ENCODE data around the gene ZCCHC13.
"Not testable (repeated sequence)": the region's sequence is repeated elsewhere in the genome, so short reads cannot be mapped to it uniquely, and the experiment has no call there.

ZCCHC13 gene

DNA sequence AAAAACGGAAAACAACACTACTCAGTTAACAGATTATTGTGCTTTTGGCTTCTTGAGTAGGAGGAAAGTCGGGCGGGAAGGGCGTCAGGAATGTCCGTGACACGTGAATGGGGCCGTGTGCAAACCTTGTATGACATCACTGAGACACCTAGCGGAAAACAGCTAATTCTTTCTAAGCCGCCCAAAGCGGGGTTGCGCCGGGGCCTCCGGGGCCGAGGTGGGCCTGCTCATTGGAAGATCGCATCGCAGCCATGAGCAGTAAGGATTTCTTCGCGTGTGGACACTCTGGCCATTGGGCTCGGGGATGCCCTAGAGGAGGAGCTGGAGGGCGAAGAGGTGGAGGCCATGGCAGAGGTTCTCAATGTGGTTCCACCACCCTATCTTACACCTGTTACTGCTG is at the start of gene ZCCHC13:
Gene ZCCHC13, plus strand, starts transcription at position 165 of the 400 bp plus-strand sequence. Its CDS starts 87 bp downstream, at position 252.
- no peaks in the 10 kb centered on the region for H3K4me1 ChIP-seq
- DNase-seq = no peak
- H3K27ac ChIP-seq = no peak within 1 kb of the TSS
- no peaks in the 10 kb centered on the region for H3K27me3 ChIP-seq
- no peak for TF ChIP-seq CTCF (IDR thresholded peaks at IDR 0.05)
- no peaks in the 10 kb centered on the region for H3K9me3 ChIP-seq
- H3K36me3 ChIP-seq = no peaks in the 10 kb centered on the region
- intact Hi-C loops (cut with DNase I; ENCODE audit: low total_unique reads) = no loop called here
- no peak within 1 kb of the TSS for H3K4me3 ChIP-seq

DNA sequence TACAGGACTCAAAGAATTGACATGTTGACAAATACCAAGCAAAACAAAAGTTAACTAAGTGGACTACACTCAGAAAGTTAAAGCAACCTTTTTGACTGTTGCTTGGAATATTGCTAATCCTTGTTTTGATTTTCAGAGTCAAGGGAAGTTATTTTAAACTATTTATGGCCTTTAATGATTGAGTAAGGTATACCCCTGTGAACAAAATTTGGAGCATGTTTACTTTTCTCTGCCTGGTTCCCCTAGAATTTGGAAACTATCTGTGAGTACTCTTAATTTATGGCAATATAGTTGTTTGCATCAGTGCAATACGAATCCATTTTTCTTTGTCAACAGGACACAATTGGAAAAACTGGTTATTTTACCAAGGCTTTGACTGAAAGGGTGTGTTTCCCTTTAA is 45.9 kb upstream of the ZCCHC13 start:
- H3K27ac ChIP-seq; DNase-seq; H3K9me3 ChIP-seq; H3K27me3 ChIP-seq; intact Hi-C loops (cut with DNase I; ENCODE audit: low total_unique reads); H3K4me3 ChIP-seq: not testable (repeated sequence)
- peaks cover 4 to 18% (median 14%) of the 10 kb centered on the region in 3 donors for H3K36me3 ChIP-seq
- H3K4me1 ChIP-seq = peaks cover 0 to 43% (median 4%) of the 10 kb centered on the region in 4 donors

DNA sequence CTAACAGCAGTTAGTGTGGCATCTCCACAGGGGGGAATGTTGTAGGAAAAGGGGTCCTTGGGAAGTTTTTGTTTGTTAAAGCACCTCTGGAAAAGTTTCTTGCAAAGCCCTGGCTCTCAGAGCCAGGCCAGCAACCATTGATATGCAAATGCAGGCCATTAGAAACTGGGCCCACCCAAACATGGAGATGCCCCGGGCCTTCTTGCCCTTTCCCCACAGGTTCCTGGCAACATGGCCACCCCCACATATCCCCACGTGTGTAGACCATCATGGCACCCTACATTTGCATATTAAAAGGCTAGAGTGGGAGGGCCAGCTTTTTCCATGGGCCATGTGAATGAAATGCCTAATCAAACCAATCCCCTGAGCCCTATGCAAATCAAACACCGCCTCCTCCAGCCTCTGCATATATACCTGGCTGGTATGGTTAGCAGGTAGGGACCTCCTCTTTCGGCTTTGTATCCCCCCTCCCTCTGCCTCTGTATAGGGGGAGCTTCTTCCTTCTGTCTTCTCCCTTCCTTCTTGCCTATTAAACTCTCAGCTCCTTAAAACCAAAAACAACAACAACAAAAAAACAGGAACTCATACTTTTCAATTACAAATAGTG is 44.0 kb upstream of the ZCCHC13 start:
- no peak for TF ChIP-seq CTCF (IDR thresholded peaks at IDR 0.05)
- Histone ChIP-seq H3K4me1 (peaks cover 0 to 26% (median 1%) of the 10 kb centered on the region in 4 donors), H3K9me3 (no peaks in the 10 kb centered on the region), H3K36me3 (peaks cover 4 to 18% (median 14%) of the 10 kb centered on the region in 3 donors), H3K4me3 (no peak overlapping the region), H3K27me3 (no peaks in the 10 kb centered on the region), H3K27ac (no peak overlapping the region)
- DNase-seq = no peak
- intact Hi-C loops (cut with DNase I; ENCODE audit: low total_unique reads) = no loop called here

GRCh38 chrX:74262452-74263209 is 41.3 kb upstream of the ZCCHC13 start:
- Histone ChIP-seq H3K9me3 (no peaks in the 10 kb centered on the region), H3K4me1 (peaks cover 0 to 4% (median 0%) of the 10 kb centered on the region in 4 donors), H3K27ac (no peak overlapping the region), H3K36me3 (peaks cover 4 to 14% (median 12%) of the 10 kb centered on the region in 3 donors), H3K27me3 (no peaks in the 10 kb centered on the region), H3K4me3 (no peak overlapping the region)
- intact Hi-C loops (cut with DNase I; ENCODE audit: low total_unique reads) = no loop called here
- TF ChIP-seq CTCF (IDR thresholded peaks at IDR 0.05) = no peak
- DNase-seq = no peak

DNA sequence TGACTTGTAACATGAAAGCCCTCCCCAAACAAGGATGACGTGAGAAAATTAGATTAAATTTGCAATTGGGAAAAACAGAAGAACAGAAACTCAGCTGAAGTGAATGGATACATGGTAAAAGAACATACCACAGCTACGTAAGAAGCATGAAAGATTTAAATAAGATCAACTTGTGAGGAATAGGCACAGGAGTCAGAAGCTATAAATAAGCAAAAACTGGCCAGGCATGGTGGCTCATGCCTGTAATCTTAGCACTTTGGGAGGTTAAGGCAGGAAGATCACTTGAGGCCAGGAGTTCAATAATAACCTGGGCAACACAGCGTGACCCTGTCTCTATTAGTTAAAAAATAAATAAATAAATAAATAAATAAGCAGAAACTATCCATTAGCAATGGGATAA is 33.6 kb upstream of the ZCCHC13 start:
- H3K27me3 ChIP-seq = no peaks in the 10 kb centered on the region
- H3K27ac ChIP-seq = no peak overlapping the region
- H3K36me3 ChIP-seq = peaks cover 7 to 19% (median 8%) of the 10 kb centered on the region in 3 donors

More for the DNA sequence above, 33.6 kb upstream of the ZCCHC13 start:
- Histone ChIP-seq H3K9me3 (no peaks in the 10 kb centered on the region), H3K4me3 (no peak overlapping the region), H3K4me1 (no peaks in the 10 kb centered on the region)
- TF ChIP-seq CTCF (IDR thresholded peaks at IDR 0.05) = no peak
- intact Hi-C loops (cut with DNase I; ENCODE audit: low total_unique reads) = no loop called here
- no peak for DNase-seq
